ENCODE measurements around the gene USP7. TPM values are rescaled to one million over a fixed set of nuclear protein-coding genes. Genes with fewer than 3 reads are reported as not detected.

Gene USP7
- total RNA-seq, 2 experiments from 2014 or later = 165 to 198 TPM

Other genes with a start within 250 kb of the USP7 start
- 10 to 100 TPM in 1 of 2 experiments, 1 to 10 TPM in 1; 9.4 to 14.5 TPM for gene TMEM186, start 166.3 kb downstream of the USP7 start, total RNA-seq
- 10 to 100 TPM; 38.3 to 39.0 TPM for gene PMM2, start 166.1 kb downstream of the USP7 start, total RNA-seq
- gene CARHSP1, start 94.9 kb downstream of the USP7 start, total RNA-seq = 10 to 100 TPM; 49.4 to 64.5 TPM
- gene LITAFD, start 81.6 kb downstream of the USP7 start, total RNA-seq = not detected
- gene HAPSTR1, start 127.7 kb upstream of the USP7 start, total RNA-seq = 10 to 100 TPM; 42.4 to 51.4 TPM

Data from activated CD4-positive, alpha-beta T cell treated with anti-CD3 and anti-CD28 coated beads for 36 hours (primary cell).